ENCODE results near the gene CNIH2. TPM values are rescaled to one million over a fixed set of nuclear protein-coding genes. Genes with fewer than 3 reads are reported as not detected.
A peak's percentile ranks its signal among the peaks of the same experiment; 100 is the strongest.

Gene CNIH2
- total and polyA plus RNA-seq, 2 of the 13 experiments (the other 11 are each of a cell fraction or from before 2014, with no cell fraction given): 0.60 to 0.69 TPM

DNA sequence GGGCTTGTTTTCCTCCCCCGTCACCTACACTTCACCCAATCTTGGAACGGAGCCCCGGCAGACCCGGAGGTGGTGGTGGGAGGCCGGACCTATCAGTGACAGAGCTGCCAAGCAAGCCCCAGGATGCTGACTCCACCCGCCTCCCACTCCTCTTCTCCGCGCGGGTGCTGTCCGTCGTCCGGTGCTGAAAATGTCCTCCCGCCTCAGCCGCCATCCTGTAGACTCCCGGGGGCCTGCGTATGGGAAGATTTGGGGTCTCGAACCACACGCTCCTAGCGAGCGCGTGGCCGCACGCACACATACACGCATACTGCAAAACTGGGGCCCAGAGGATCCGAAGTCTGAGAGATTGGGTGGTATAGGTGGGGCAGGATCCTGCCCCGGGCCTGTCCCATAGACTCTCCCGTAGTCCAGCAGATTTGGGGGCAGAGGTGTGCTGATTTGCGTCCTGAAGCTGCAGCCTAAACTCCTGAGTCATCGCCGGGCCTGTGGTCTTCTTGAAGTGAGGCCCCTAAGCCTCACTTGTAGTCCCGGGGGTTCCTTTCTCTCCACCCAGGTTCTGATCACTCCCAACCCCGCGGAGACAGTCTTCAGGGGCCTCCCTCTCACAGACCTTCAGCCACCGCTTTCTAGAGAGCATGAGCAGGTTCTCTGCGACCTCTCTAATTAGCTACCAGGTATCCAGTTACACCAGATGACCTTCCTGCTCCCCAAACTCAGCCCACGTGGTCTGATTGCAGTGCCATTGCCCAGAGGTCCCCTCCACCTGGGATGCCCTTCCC lies 11.8 kb downstream of the CNIH2 start (continued):
- TF ChIP-seq, protein P1, sequence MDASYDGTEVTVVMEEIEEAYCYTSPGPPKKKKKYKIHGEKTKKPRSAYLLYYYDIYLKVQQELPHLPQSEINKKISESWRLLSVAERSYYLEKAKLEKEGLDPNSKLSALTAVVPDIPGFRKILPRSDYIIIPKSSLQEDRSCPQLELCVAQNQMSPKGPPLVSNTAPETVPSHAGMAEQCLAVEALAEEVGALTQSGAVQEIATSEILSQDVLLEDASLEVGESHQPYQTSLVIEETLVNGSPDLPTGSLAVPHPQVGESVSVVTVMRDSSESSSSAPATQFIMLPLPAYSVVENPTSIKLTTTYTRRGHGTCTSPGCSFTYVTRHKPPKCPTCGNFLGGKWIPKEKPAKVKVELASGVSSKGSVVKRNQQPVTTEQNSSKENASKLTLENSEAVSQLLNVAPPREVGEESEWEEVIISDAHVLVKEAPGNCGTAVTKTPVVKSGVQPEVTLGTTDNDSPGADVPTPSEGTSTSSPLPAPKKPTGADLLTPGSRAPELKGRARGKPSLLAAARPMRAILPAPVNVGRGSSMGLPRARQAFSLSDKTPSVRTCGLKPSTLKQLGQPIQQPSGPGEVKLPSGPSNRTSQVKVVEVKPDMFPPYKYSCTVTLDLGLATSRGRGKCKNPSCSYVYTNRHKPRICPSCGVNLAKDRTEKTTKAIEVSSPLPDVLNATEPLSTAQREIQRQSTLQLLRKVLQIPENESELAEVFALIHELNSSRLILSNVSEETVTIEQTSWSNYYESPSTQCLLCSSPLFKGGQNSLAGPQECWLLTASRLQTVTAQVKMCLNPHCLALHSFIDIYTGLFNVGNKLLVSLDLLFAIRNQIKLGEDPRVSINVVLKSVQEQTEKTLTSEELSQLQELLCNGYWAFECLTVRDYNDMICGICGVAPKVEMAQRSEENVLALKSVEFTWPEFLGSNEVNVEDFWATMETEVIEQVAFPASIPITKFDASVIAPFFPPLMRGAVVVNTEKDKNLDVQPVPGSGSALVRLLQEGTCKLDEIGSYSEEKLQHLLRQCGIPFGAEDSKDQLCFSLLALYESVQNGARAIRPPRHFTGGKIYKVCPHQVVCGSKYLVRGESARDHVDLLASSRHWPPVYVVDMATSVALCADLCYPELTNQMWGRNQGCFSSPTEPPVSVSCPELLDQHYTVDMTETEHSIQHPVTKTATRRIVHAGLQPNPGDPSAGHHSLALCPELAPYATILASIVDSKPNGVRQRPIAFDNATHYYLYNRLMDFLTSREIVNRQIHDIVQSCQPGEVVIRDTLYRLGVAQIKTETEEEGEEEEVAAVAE (CRISPR knock-in tag; IDR thresholded peaks at IDR 0.05; ENCODE audit: borderline replicate concordance): peak; percentile 81; the same call in 1 of the 2 replicates
- TF ChIP-seq, protein P2, sequence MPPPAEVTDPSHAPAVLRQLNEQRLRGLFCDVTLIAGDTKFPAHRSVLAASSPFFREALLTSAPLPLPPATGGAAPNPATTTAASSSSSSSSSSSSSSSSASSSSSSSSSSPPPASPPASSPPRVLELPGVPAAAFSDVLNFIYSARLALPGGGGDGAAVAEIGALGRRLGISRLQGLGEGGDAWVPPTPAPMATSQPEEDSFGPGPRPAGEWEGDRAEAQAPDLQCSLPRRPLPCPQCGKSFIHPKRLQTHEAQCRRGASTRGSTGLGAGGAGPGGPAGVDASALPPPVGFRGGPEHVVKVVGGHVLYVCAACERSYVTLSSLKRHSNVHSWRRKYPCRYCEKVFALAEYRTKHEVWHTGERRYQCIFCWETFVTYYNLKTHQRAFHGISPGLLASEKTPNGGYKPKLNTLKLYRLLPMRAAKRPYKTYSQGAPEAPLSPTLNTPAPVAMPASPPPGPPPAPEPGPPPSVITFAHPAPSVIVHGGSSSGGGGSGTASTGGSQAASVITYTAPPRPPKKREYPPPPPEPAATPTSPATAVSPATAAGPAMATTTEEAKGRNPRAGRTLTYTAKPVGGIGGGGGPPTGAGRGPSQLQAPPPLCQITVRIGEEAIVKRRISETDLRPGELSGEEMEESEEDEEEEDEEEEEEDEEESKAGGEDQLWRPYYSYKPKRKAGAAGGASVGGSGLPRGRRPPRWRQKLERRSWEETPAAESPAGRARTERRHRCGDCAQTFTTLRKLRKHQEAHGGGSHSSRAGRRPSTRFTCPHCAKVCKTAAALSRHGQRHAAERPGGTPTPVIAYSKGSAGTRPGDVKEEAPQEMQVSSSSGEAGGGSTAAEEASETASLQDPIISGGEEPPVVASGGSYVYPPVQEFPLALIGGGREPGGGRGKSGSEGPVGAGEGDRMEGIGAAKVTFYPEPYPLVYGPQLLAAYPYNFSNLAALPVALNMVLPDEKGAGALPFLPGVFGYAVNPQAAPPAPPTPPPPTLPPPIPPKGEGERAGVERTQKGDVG (CRISPR knock-in tag; IDR thresholded peaks at IDR 0.05; ENCODE audit: borderline replicate concordance): no peak; the same call in 1 of the 2 replicates
- TF ChIP-seq SOX6 (IDR thresholded peaks at IDR 0.05): no peak
- no peak for TF ChIP-seq SOX6 (CRISPR knock-in tag; IDR thresholded peaks at IDR 0.05)
- no peak; the same call in 1 of the 2 replicates for TF ChIP-seq ZNF776 (CRISPR knock-in tag; IDR thresholded peaks at IDR 0.05)
- no peak for TF ChIP-seq SP1 (IDR thresholded peaks at IDR 0.05)
- no peak for TF ChIP-seq SP1 (CRISPR knock-in tag; IDR thresholded peaks at IDR 0.05)
- TF ChIP-seq, protein P3, sequence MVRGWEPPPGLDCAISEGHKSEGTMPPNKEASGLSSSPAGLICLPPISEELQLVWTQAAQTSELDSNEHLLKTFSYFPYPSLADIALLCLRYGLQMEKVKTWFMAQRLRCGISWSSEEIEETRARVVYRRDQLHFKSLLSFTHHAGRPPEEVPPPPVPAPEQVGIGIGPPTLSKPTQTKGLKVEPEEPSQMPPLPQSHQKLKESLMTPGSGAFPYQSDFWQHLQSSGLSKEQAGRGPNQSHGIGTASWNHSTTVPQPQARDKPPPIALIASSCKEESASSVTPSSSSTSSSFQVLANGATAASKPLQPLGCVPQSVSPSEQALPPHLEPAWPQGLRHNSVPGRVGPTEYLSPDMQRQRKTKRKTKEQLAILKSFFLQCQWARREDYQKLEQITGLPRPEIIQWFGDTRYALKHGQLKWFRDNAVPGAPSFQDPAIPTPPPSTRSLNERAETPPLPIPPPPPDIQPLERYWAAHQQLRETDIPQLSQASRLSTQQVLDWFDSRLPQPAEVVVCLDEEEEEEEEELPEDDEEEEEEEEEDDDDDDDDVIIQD (CRISPR knock-in tag; IDR thresholded peaks at IDR 0.05; ENCODE audit: low read depth): no peak
- TF ChIP-seq, protein P4, sequence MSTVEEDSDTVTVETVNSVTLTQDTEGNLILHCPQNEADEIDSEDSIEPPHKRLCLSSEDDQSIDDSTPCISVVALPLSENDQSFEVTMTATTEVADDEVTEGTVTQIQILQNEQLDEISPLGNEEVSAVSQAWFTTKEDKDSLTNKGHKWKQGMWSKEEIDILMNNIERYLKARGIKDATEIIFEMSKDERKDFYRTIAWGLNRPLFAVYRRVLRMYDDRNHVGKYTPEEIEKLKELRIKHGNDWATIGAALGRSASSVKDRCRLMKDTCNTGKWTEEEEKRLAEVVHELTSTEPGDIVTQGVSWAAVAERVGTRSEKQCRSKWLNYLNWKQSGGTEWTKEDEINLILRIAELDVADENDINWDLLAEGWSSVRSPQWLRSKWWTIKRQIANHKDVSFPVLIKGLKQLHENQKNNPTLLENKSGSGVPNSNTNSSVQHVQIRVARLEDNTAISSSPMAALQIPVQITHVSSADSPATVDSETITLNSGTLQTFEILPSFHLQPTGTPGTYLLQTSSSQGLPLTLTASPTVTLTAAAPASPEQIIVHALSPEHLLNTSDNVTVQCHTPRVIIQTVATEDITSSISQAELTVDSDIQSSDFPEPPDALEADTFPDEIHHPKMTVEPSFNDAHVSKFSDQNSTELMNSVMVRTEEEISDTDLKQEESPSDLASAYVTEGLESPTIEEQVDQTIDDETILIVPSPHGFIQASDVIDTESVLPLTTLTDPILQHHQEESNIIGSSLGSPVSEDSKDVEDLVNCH (CRISPR knock-in tag; IDR thresholded peaks at IDR 0.05): no peak
- peak; percentile 82 for TF ChIP-seq ZNF547 (CRISPR knock-in tag; IDR thresholded peaks at IDR 0.05)
- TF ChIP-seq ZNF878 (CRISPR knock-in tag; IDR thresholded peaks at IDR 0.05): no peak
- 0 out of 2 replicates have a peak, but pooled peaks have one; percentile 71 for TF ChIP-seq ZNF234 (CRISPR knock-in tag; conservative IDR thresholded peaks at IDR 0.05)
- TF ChIP-seq, protein P5, sequence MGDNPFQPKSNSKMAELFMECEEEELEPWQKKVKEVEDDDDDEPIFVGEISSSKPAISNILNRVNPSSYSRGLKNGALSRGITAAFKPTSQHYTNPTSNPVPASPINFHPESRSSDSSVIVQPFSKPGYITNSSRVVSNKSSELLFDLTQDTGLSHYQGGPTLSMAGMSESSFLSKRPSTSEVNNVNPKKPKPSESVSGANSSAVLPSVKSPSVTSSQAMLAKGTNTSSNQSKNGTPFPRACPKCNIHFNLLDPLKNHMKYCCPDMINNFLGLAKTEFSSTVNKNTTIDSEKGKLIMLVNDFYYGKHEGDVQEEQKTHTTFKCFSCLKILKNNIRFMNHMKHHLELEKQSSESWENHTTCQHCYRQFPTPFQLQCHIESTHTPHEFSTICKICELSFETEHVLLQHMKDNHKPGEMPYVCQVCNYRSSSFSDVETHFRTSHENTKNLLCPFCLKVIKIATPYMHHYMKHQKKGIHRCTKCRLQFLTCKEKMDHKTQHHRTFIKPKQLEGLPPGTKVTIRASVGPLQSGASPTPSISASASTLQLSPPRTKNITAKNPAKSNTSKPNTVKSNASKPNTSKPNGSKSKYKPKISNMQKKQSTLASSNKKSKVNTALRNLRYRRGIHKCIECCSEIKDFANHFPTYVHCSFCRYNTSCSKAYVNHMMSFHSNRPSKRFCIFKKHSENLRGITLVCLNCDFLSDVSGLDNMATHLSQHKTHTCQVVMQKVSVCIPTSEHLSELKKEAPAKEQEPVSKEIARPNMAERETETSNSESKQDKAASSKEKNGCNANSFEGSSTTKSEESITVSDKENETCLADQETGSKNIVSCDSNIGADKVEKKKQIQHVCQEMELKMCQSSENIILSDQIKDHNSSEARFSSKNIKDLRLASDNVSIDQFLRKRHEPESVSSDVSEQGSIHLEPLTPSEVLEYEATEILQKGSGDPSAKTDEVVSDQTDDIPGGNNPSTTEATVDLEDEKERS (CRISPR knock-in tag; IDR thresholded peaks at IDR 0.05): 0 out of 2 replicates have a peak, but pooled peaks have one; percentile 38

Measured in HepG2 (cell line).